ENCODE results near the gene OXNAD1. TPM values are rescaled to one million over a fixed set of nuclear protein-coding genes. Genes with fewer than 3 reads are reported as not detected.

The OXNAD1 gene
- total and polyA plus RNA-seq, 2 of the 13 experiments (the other 11 are each of a cell fraction or from before 2014, with no cell fraction given), result 9.9 to 18.8 TPM

DNA sequence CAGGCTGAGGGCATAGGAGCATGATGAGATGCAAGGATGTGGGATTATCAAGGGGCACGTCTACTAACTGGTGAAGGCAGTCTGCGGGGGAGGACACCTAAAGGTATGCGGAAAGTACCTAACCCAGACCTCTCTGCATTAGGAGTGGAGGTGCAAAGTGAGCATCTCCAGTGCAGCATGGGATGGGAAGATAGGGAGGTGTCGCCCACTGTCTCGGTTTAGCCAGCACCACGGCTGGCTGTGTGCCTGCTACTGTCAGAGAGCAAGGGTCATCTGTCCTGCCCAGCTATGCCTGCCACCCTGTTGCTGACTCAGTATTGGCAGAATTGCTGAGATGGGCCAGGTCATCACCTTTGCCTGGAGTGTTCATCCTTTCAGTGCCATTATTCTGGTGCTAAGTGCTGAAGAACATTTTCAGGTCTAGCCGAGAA lies 40.1 kb downstream of the OXNAD1 start:
- no peak overlapping the region for H3K4me2 ChIP-seq (ENCODE audit: low read depth, low read length)
- in situ Hi-C loops (cut with HindIII; ENCODE audit: extremely low pct_ligation_motif_present, low pct_unique_long_range_greater_than_20kb) (no loop called here), intact Hi-C loops (cut with micrococcal nuclease; ENCODE audit: unreplicated experiment) (no loop called here)
- H3K9ac ChIP-seq (ENCODE audit: insufficient read depth, low read depth, low read length), result no peak overlapping the region
- WGBS (ENCODE audit: low lambda C conversion rate), result 98% methylated on average over 5 of the region's 7 CpGs
- no peaks in the 10 kb centered on the region for H3K9me3 ChIP-seq (ENCODE audit: low read length)
- no peak overlapping the region for H2AFZ ChIP-seq (ENCODE audit: low read length)
- no peaks in the 10 kb centered on the region for H3K4me1 ChIP-seq (ENCODE audit: insufficient read depth, low read length)
- no TSS peak for BruUV-seq (replicated peaks)
- ATAC-seq, result no peak
- H3K36me3 ChIP-seq (replicated peaks in 1 of 2; ENCODE audit: control insufficient read depth in 1 of 2, insufficient read depth in 2 of 2, low read length in 2 of 2), result peaks cover 12 to 58% of the 10 kb centered on the region in 2 experiments
- H4K20me1 ChIP-seq (ENCODE audit: insufficient read depth, low read length), result no peaks in the 10 kb centered on the region
- ChIA-PET POLR2A (no interaction called here), CTCF (ENCODE audit: low intra/inter-chr PET ratio, low total read pairs) (no interaction called here)
- DNase-seq (ENCODE audit: low spot score), result no peak
- H3K79me2 ChIP-seq (ENCODE audit: insufficient read depth, low read length), result peaks cover 2% of the 10 kb centered on the region
- TF ChIP-seq, protein P1, sequence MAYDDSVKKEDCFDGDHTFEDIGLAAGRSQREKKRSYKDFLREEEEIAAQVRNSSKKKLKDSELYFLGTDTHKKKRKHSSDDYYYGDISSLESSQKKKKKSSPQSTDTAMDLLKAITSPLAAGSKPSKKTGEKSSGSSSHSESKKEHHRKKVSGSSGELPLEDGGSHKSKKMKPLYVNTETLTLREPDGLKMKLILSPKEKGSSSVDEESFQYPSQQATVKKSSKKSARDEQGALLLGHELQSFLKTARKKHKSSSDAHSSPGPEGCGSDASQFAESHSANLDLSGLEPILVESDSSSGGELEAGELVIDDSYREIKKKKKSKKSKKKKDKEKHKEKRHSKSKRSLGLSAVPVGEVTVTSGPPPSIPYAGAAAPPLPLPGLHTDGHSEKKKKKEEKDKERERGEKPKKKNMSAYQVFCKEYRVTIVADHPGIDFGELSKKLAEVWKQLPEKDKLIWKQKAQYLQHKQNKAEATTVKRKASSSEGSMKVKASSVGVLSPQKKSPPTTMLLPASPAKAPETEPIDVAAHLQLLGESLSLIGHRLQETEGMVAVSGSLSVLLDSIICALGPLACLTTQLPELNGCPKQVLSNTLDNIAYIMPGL (CRISPR knock-in tag; IDR thresholded peaks at IDR 0.05; ENCODE audit: borderline replicate concordance in 1 of 2, low read depth in 1 of 2), result no peak
- TF ChIP-seq MTF1 (CRISPR knock-in tag; IDR thresholded peaks at IDR 0.05), result no peak
- no peak for TF ChIP-seq ZFX (CRISPR knock-in tag; IDR thresholded peaks at IDR 0.05; ENCODE audit: low read depth)
- no peak for TF ChIP-seq ARNT2 (CRISPR knock-in tag; IDR thresholded peaks at IDR 0.05; ENCODE audit: low read depth)
- no peak for TF ChIP-seq ZFP36L2 (CRISPR knock-in tag; IDR thresholded peaks at IDR 0.05)
- no peak for TF ChIP-seq SMC3 (IDR thresholded peaks at IDR 0.05; ENCODE audit: low read length)
- TF ChIP-seq ZNF101 (CRISPR knock-in tag; IDR thresholded peaks at IDR 0.05; ENCODE audit: borderline replicate concordance, low read depth), result no peak
- no peak for TF ChIP-seq ZNF678 (CRISPR knock-in tag; IDR thresholded peaks at IDR 0.05)
- TF ChIP-seq IRF1 (CRISPR knock-in tag; IDR thresholded peaks at IDR 0.05; ENCODE audit: low read depth), result no peak
- FAIRE-seq, result no peak
- no peak overlapping the region for H3K27ac ChIP-seq (ENCODE audit: extremely low read length, insufficient read depth, low read length)
- H3K4me3 ChIP-seq (replicated peaks in 1 of 3; ENCODE audit: insufficient read depth in 1 of 3, low read depth in 2 of 3, low read length in 3 of 3), result no peak overlapping the region
- H3K27me3 ChIP-seq (ENCODE audit: control insufficient read depth in 1 of 2, insufficient read depth in 2 of 2, low read length in 2 of 2), result no peaks in the 10 kb centered on the region

Measured in HepG2 (cell line).